NCI-H82 treated with DMSO at 0.1 percent for 48 hours (cell line): ENCODE data around the gene GSN.

Source experiments
- DNase-seq: peaks from one replicate; lab custom pipeline; 2025; ENCODE audit not compliant: unreplicated experiment; lab: John Stamatoyannopoulos, UW

Gene GSN

GRCh38 chr9:121348221-121348620, 80.3 kb downstream of the GSN start:
- DNase-seq: no peak

- DNase-seq: no peak
These were observed 81.0 kb downstream of the GSN start for GRCh38 chr9:121349009-121349408.

- no peak for DNase-seq
These were observed 82.1 kb downstream of the GSN start for GRCh38 chr9:121350036-121350435.

GRCh38 chr9:121350993-121351561, 83.1 kb downstream of the GSN start:
- DNase-seq: peak; percentile 57

GRCh38 chr9:121353241-121354061, 85.5 kb downstream of the GSN start:
- no peak for DNase-seq

- DNase-seq: no peak
These were observed 86.2 kb downstream of the GSN start for GRCh38 chr9:121354141-121354540.

- DNase-seq: no peak
These were observed 86.8 kb downstream of the GSN start for GRCh38 chr9:121354762-121355161.

GRCh38 chr9:121357011-121357410, 89.0 kb downstream of the GSN start:
- no peak for DNase-seq

- no peak for DNase-seq
These were observed 90.8 kb downstream of the GSN start for GRCh38 chr9:121358751-121359150.

GRCh38 chr9:121359351-121360294, 91.7 kb downstream of the GSN start:
- DNase-seq: no peak

GRCh38 chr9:121360601-121361374, 92.8 kb downstream of the GSN start:
- DNase-seq: no peak

- no peak for DNase-seq
These were observed 95.1 kb downstream of the GSN start for GRCh38 chr9:121362813-121363621.

GRCh38 chr9:121363622-121363961, 95.6 kb downstream of the GSN start:
- DNase-seq: no peak

GRCh38 chr9:121364077-121364476, 96.1 kb downstream of the GSN start:
- DNase-seq: peak; percentile 10

- no peak for DNase-seq
These were observed 96.9 kb downstream of the GSN start for GRCh38 chr9:121364886-121365285.

GRCh38 chr9:121365564-121365963, 97.6 kb downstream of the GSN start:
- no peak for DNase-seq

GRCh38 chr9:121366611-121367192, 98.7 kb downstream of the GSN start:
- DNase-seq: no peak

- no peak for DNase-seq
These were observed 99.6 kb downstream of the GSN start for GRCh38 chr9:121367306-121368137.

GRCh38 chr9:121368138-121368522, 100.2 kb downstream of the GSN start:
- no peak for DNase-seq
